ENCODE data around the gene PDE12. TPM values are rescaled to one million over a fixed set of nuclear protein-coding genes. Genes with fewer than 3 reads are reported as not detected.
A peak's percentile ranks its signal among the peaks of the same experiment; 100 is the strongest.

Gene PDE12
- polyA plus RNA-seq, 1 experiment: 11.5 TPM

DNA sequence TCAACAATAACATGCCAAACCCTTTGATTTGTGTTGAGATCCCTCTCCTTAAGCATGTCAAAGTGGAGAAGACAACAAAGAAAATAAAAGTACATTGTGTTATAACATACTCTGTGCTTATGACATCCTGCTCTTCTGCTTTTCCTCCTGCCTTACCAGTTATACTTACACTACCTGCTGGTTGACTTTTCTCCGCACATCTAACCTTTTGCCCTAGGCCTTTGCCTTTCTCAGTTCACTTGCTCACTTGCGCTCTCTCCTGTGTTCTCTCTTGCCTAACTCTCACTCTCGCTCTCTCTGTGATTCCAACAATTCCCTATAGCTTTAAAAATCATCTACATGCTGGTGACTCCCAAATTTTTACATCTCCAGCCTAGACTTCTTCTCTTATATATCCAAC, 17.6 kb upstream of the PDE12 start:
- H3K27ac ChIP-seq (ENCODE audit: low read depth, low read length): no peak overlapping the region
- H3K4me3 ChIP-seq (ENCODE audit: low read depth, low read length): no peak overlapping the region
- CTCF ChIA-PET: no interaction called here
- POLR2A ChIA-PET: no interaction called here
- TF ChIP-seq, protein P1, sequence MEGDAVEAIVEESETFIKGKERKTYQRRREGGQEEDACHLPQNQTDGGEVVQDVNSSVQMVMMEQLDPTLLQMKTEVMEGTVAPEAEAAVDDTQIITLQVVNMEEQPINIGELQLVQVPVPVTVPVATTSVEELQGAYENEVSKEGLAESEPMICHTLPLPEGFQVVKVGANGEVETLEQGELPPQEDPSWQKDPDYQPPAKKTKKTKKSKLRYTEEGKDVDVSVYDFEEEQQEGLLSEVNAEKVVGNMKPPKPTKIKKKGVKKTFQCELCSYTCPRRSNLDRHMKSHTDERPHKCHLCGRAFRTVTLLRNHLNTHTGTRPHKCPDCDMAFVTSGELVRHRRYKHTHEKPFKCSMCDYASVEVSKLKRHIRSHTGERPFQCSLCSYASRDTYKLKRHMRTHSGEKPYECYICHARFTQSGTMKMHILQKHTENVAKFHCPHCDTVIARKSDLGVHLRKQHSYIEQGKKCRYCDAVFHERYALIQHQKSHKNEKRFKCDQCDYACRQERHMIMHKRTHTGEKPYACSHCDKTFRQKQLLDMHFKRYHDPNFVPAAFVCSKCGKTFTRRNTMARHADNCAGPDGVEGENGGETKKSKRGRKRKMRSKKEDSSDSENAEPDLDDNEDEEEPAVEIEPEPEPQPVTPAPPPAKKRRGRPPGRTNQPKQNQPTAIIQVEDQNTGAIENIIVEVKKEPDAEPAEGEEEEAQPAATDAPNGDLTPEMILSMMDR (IDR thresholded peaks at IDR 0.05; ENCODE audit: low read depth, low read length): no peak
- H3K27me3 ChIP-seq (ENCODE audit: control insufficient read depth, insufficient read depth, low read length): peaks cover 4% of the 10 kb centered on the region
- H3K9me3 ChIP-seq (ENCODE audit: control insufficient read depth, insufficient read depth, low read length): no peaks in the 10 kb centered on the region
- no peak for DNase-seq (ENCODE audit: low read depth, low spot score)

DNA sequence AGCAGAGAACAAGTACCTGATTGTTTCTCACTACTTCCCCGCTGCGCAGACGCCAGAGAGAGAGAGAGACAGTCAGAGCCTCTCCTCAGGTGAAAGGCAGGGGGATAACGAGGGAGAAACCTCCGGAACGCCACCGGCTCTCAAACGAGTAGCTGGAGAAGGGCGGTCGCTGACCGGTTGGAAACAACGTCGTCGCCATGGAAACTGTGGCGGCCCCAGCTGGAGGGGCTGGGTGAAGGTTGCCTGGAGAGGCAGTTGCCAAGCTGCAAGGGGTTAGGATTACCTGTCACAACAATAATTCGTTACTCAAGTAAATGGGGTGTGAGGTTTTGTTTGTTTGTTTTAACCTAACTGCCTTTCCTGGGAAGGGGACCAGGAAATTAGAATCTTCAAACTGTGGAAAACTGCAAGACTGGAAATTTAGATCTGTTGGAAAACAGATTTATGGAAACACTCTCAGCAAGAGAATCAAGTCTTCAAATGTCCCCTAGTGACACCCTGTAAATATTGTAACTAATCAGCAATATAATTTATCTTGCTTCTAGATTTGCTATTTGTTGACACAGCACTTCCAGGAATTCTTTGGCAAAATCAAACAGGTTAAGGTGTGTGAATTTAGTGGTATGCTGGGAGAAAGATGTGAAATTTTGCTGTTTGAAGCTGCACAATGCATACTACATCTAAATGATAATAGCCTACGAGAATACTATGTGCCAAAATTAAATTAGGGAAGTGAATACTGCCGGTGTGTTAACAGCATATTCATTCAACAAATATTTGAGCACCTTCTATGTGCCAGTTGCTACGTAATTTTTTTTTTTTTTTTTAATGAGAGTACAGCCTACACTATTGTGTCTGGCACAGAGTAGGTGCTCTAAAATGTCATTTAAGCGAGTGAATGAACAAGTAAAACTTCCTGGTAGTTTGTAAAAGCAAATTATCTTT, 11.6 kb upstream of the PDE12 start, which contains the start of gene DNAH12:
DNAH12 (minus strand) TSS at position 164 of the 945 bp plus-strand sequence. CDS start 1,474 bp downstream, outside the sequence.
- ChIA-PET CTCF (no interaction called here), POLR2A (no interaction called here)
- DNase-seq (ENCODE audit: low read depth, low spot score): no peak
- Histone ChIP-seq H3K4me3 (ENCODE audit: low read depth, low read length) (peak within 1 kb of the TSS; percentile 43), H3K9me3 (ENCODE audit: control insufficient read depth, insufficient read depth, low read length) (no peaks in the 10 kb centered on the region), H3K27ac (ENCODE audit: low read depth, low read length) (no peak within 1 kb of the TSS), H3K27me3 (ENCODE audit: control insufficient read depth, insufficient read depth, low read length) (peaks cover 4% of the 10 kb centered on the region)
- TF ChIP-seq, protein P1 (IDR thresholded peaks at IDR 0.05; ENCODE audit: low read depth, low read length): no peak

DNA sequence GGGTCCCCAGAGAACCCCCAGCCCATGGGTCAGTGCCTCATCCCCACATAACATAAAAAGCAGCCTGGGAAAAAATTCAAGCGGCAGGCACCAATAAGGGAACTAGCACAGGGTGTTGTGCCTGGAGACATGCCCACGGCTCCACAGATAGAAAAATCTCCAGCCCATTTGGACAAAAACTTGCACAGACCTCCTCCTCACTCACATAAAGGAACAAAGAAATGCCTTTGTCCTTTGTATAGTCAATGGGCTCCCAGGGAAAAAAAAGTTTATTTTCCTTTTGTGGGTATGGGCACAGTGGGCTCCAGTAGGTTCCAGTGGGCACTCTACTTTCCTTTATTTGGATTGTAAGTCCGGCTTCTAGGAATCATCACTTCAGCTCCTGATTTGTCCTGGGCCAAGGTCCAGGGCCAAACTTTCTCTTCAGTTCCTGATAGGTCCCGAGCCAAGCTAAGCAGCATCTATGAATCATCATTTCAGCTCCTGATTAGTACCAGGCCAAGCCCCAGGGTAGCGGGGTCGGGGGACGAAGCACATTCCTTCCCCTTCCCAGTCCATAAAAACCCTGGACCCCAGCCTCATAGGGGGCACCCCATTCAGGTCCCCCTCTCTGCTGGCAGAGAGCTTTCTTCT, 10.3 kb upstream of the PDE12 start:
- Histone ChIP-seq H3K27ac (ENCODE audit: low read depth, low read length) (no peak overlapping the region), H3K4me3 (ENCODE audit: low read depth, low read length) (no peak overlapping the region), H3K27me3 (ENCODE audit: control insufficient read depth, insufficient read depth, low read length) (no peaks in the 10 kb centered on the region), H3K9me3 (ENCODE audit: control insufficient read depth, insufficient read depth, low read length) (no peaks in the 10 kb centered on the region)
- TF ChIP-seq, protein P1 (IDR thresholded peaks at IDR 0.05; ENCODE audit: low read depth, low read length): no peak
- CTCF ChIA-PET: interaction anchor here (0.7 kb wide), 1 partner anchor 148 kb away, joined by 3 read pairs; no protein-coding TSS in a partner anchor
- no peak for DNase-seq (ENCODE audit: low read depth, low spot score)
- POLR2A ChIA-PET: interaction anchor here (1.5 kb wide), 1 partner anchor 10 kb away, joined by 3 read pairs; the partner anchor contains the start of gene PDE12

DNA sequence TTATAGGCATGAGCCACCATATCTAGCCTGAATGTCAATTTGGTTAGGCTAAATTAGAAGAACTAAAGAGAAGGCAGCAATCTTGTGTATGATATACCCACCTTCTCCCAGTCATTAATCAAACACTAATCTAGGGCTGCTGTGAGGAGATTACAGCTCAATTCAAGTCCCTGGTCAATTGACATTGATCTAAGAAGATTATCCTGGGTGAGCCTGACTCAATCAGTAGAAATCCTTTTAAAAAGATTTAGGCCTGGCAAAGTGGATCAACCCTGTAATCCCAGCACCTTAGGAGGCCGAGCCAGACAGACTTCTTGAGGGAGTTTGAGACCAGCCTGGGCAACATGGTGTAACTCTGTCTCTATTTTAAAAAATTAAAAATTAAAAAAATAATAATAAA, 9.5 kb upstream of the PDE12 start:
- Histone ChIP-seq H3K4me3 (ENCODE audit: low read depth, low read length) (no peak overlapping the region), H3K9me3 (ENCODE audit: control insufficient read depth, insufficient read depth, low read length) (no peaks in the 10 kb centered on the region), H3K27ac (ENCODE audit: low read depth, low read length) (no peak overlapping the region), H3K27me3 (ENCODE audit: control insufficient read depth, insufficient read depth, low read length) (no peaks in the 10 kb centered on the region)
- no peak for DNase-seq (ENCODE audit: low read depth, low spot score)
- TF ChIP-seq, protein P1 (IDR thresholded peaks at IDR 0.05; ENCODE audit: low read depth, low read length): no peak
- CTCF ChIA-PET: no interaction called here
- POLR2A ChIA-PET: interaction anchor here (1.5 kb wide), 1 partner anchor 9 kb away, joined by 3 read pairs; the partner anchor contains the start of gene PDE12

Measured in AG04450 (cell line).